GM12878 (cell line): ENCODE results near the gene HASPIN. TPM values are rescaled to one million over a fixed set of nuclear protein-coding genes. Genes with fewer than 3 reads are reported as not detected.

Experiments
- PAX5 ChIP-seq: IDR thresholded peaks from 2 replicates; pipeline ENCODE4 v1.6.1; 2011; ENCODE audit warnings: low read depth, low read length, borderline replicate concordance
- RB1 ChIP-seq: fragments of 450-650 bp; formaldehyde crosslinking; IDR thresholded peaks from 2 replicates; pipeline ENCODE4 v1.6.1; 2017; ENCODE audit warnings: mild to moderate bottlenecking, borderline replicate concordance
- SIX5 ChIP-seq: IDR thresholded peaks from 2 replicates; pipeline ENCODE4 v1.6.1; 2011; ENCODE audit warnings: mild to moderate bottlenecking, low read depth, low read length, moderate library complexity; ENCODE audit not compliant: severe bottlenecking
- SKIL ChIP-seq: fragments of 450-650 bp; IDR thresholded peaks from 2 replicates; pipeline ENCODE4 v1.6.1; 2017; ENCODE audit warnings: mild to moderate bottlenecking, low read depth, inconsistent platforms; ENCODE audit not compliant: poor library complexity, severe bottlenecking
- SMAD5 ChIP-seq: IDR thresholded peaks from 2 replicates; pipeline ENCODE4 v1.6.1; 2016; ENCODE audit warnings: antibody characterized with exemption, low read depth
- ZNF592 ChIP-seq: fragments of 450-650 bp; IDR thresholded peaks from 2 replicates; pipeline ENCODE4 v1.6.1; 2017; ENCODE audit warnings: mild to moderate bottlenecking, moderate library complexity
- polyA plus RNA-seq, 11 experiments: library from polyadenylated mRNA; depleted of rRNA in 4 of 11; unstranded in 6 of 11; stranded (reverse) in 5 of 11; fragments of >200 nt; fragmentation: Nextera tagmentation in 4 of 11; fragmentation: Illumina TruSeq in 1 of 11; extraction: Ambion mirVana in 4 of 11; extraction: Trizol in 1 of 11; gene quantifications; 1 replicate in 1 of 11; 2 replicates in 10 of 11; pipeline versions ENCODE4 v1.2.1 to v1.2.3, GENCODE V29; 2011 to 2016; ENCODE audit warnings: inconsistent platforms in 2 of 11, missing spikeins in 2 of 11, low read depth in 1 of 11
- total RNA-seq, 4 experiments: library from RNA; depleted of rRNA in 3 of 4; stranded (reverse); fragments of >200 nt in 3 of 4; fragmentation: Illumina TruSeq in 1 of 4; extraction: Trizol in 1 of 4; gene quantifications; 2 replicates each; pipeline versions ENCODE4 v1.2.1 to v1.2.3, GENCODE V29; 2013 to 2021

The HASPIN gene
- total and polyA plus RNA-seq, 10 of the 15 experiments (the other 5 are each of a cell fraction or from before 2014, with no cell fraction given): 0.80 to 18.0 (median 10.1) TPM

- TF ChIP-seq ZNF592 (no peak), RB1 (peak; percentile 64; the same call in 1 of the 2 replicates), SMAD5 (no peak), SIX5 (no peak), PAX5 (peak; percentile 91), SKIL (peak; percentile 95)
Measured at GRCh38 chr17:3762922-3763776, 39.4 kb downstream of the HASPIN start (continued).
